Inflammatory macrophage treated with lipopolysaccharide for 1 hour (primary cell): ENCODE data around the gene OSBPL2.

Experiments used
- DNase-seq, 2 donors: peaks; one replicate each; pipeline ENCODE4 v3.0.0-alpha.2; 2020 to 2022

OSBPL2 gene

GRCh38 chr20:62329389-62330377 lies 91.4 kb downstream of the OSBPL2 start:
- DNase-seq, result no peak

- DNase-seq, result no peak
Measured at GRCh38 chr20:62330576-62331317, 92.4 kb downstream of the OSBPL2 start.

DNA sequence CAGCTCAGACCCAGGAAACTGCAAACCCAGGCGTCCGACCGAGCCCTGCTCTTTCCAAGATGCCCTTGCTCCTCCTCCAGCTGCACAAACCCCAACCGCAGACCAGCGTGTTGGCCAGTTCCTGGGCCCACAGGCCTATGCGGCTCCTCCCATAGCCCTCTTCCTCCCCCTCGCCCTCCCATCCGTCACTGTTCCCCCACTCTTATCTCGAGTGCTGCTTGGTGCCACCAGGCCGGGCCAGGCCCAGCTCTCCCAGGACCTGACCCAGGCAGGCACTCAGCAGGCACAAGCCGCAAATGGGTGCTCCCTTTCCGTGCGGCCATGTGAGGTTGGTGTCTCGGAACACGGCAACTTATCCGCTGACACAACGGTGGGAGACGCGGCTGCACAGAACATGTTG lies 93.0 kb downstream of the OSBPL2 start:
- DNase-seq, result no peak

DNA sequence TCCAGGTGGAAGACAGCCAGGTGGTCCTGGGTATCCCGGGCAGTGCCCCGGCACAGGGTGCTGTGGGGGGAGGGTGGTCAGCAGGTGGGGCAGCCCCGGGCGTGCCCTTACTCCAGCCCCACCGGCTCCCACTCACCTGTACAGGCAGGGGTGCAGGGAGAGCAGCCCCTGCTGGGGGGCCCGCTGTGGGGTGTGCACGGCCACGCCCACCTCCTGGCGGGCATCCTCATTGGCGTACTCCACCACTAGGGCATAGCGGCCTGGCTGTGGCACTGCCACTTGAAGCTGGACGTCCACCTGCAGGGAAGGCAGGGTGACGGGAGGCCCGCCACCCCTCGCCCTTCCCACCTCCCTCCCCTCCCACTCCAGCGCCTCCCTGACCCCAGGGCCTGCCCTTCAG lies 94.1 kb downstream of the OSBPL2 start:
- no peak for DNase-seq

GRCh38 chr20:62332989-62333819 lies 94.9 kb downstream of the OSBPL2 start:
- DNase-seq, result no peak

- no peak for DNase-seq
Measured at GRCh38 chr20:62333820-62334595, 95.7 kb downstream of the OSBPL2 start.

- no peak for DNase-seq
Measured at GRCh38 chr20:62334881-62335280, 96.6 kb downstream of the OSBPL2 start.

- DNase-seq, result no peak
Measured at GRCh38 chr20:62335532-62335931, 97.2 kb downstream of the OSBPL2 start.

GRCh38 chr20:62336329-62336728 lies 98.0 kb downstream of the OSBPL2 start:
- DNase-seq, result no peak

- DNase-seq, result no peak
Measured at GRCh38 chr20:62336775-62337557, 98.6 kb downstream of the OSBPL2 start.

- DNase-seq, result no peak
Measured at GRCh38 chr20:62337558-62338293, 99.4 kb downstream of the OSBPL2 start.

GRCh38 chr20:62338294-62338620 lies 99.9 kb downstream of the OSBPL2 start:
- no peak for DNase-seq

DNA sequence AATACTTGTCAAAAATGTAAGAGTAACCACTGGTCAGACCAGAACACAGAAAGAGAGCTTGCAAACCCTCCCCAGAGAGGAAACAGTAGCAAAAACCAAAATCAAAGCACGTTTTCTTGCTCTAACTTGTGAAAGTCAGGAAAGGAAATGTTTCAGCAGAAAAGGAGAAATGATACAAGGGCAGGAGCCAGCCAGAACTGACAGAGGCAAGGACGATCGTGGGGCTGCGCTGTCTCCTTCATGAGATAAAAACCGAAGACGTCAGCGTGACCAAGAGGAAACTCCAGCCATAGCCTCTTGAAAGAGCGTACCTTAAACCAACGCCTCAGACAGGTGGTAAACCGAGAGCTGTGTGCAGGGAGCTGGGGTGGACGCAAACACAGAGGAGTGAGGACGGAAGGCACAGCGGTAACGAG lies 101.3 kb downstream of the OSBPL2 start:
- peak; percentile 38 to 52 for DNase-seq

DNA sequence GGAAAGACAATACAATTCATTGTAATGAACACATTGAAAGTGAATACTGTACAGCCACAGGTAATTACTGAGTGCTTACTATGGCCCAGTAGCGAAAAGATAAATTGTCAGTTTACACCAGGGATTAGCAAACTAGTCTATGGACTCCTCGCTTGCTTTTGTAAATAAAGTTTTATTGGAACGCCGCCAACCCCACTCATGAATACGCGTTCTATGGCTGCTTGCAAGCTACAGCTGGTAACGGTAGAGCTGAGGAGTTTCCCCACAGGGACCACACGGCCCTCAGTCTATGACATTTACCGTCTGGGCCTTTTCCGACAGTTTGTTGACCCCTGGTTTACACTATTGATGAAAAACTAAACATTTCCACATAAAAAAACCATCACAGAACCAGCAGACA lies 104.6 kb downstream of the OSBPL2 start:
- DNase-seq, result no peak

DNA sequence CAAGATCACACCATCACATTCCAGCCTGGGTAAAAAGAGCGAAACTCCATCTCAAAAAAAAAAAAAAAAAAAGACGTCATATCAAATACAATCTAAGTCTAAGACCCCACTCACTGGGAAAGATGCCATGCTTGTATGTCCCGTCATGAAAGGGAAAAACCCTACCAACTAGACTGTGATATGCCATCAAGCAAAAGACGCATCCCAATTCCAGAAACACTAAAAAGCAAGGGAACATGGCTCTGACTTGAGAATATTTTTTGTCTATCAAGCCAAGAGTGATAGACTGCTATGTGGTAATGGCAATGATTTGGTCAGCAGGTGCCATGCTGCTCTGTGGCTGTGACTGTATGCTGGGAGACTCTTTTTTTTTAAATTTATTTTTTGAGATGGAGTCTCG lies 105.8 kb downstream of the OSBPL2 start:
- no peak for DNase-seq

- DNase-seq, result no peak
Measured at GRCh38 chr20:62344782-62345181, 106.5 kb downstream of the OSBPL2 start.
